Activated B cell treated with CpG ODN at 0.5 μM for 24 hours (primary cell): ENCODE measurements around the gene SPON1. TPM values are rescaled to one million over a fixed set of nuclear protein-coding genes. Genes with fewer than 3 reads are reported as not detected.

Experiments used
- ATAC-seq: fragments of 200-7000 bp; cut with Tn5 transposase; one replicate; pipeline ENCODE4 v1.10.0; 2021; ENCODE audit warnings: low read depth, mild to moderate bottlenecking, moderate library complexity
- CTCF ChIA-PET: fragments of 350-600 bp; sonication (Branson Sonifier 250); formaldehyde crosslinking; loops from one replicate; lab custom pipeline; 2021; ENCODE audit warnings: antibody characterized with exemption; lab: Charles Lee
- POLR2A ChIA-PET: fragments of 350-600 bp; sonication (Branson Sonifier 250); formaldehyde crosslinking; loops from one replicate; lab custom pipeline; 2021; ENCODE audit warnings: antibody characterized with exemption; lab: Charles Lee
- DNase-seq: peaks from one replicate; pipeline ENCODE4 v3.0.0; 2022
- H3K27ac Mint-ChIP-seq: one replicate; pipeline ENCODE4 v1.8.0; 2020; ENCODE audit warnings: mixed read lengths
- H3K27me3 Mint-ChIP-seq: one replicate; pipeline ENCODE4 v1.8.0; 2021; ENCODE audit warnings: mixed read lengths
- H3K36me3 Mint-ChIP-seq: one replicate; pipeline ENCODE4 v1.8.0; 2021; ENCODE audit warnings: low read depth, mixed read lengths
- H3K4me1 Mint-ChIP-seq: one replicate; pipeline ENCODE4 v1.8.0; 2021; ENCODE audit warnings: mixed read lengths
- H3K4me3 Mint-ChIP-seq: one replicate; pipeline ENCODE4 v1.8.0; 2020; ENCODE audit warnings: mild to moderate bottlenecking, mixed read lengths
- H3K9me3 Mint-ChIP-seq: one replicate; pipeline ENCODE4 v1.8.0; 2020; ENCODE audit warnings: mixed read lengths
- CTCF ChIP-seq: fragments of 200-600 bp; IDR thresholded peaks from one replicate; pipeline ENCODE4 v1.8.0; 2022; ENCODE audit warnings: antibody characterized with exemption, mild to moderate bottlenecking
- intact Hi-C: fragments of 100-400 bp; cut with micrococcal nuclease; formaldehyde crosslinking; loops from one replicate; pipeline ENCODE4 v1.15.1; 2024
- total RNA-seq: library from RNA; stranded (reverse); gene quantifications from 2 replicates; pipeline ENCODE4 v1.2.3, GENCODE V29; 2022

Gene SPON1
- total RNA-seq, 1 donor from 2014 or later, result not detected

GRCh38 chr11:14114269-14114668 lies 151.7 kb downstream of the SPON1 start:
- Mint-ChIP-seq H3K9me3 (no peaks in the 10 kb centered on the region), H3K27me3 (peaks cover 1% of the 10 kb centered on the region), H3K4me3 (no peak overlapping the region), H3K27ac (no peak overlapping the region), H3K4me1 (no peaks in the 10 kb centered on the region), H3K36me3 (no peaks in the 10 kb centered on the region)
- CTCF ChIA-PET, result no interaction called here
- DNase-seq, result no peak
- intact Hi-C loops, result no loop called here
- ATAC-seq, result no peak
- no peak for TF ChIP-seq CTCF
- POLR2A ChIA-PET, result no interaction called here

GRCh38 chr11:14114786-14115185 lies 152.3 kb downstream of the SPON1 start:
- no peaks in the 10 kb centered on the region for H3K4me1 Mint-ChIP-seq
- H3K27me3 Mint-ChIP-seq, result peaks cover 1% of the 10 kb centered on the region
- CTCF ChIA-PET, result no interaction called here
- no peak overlapping the region for H3K4me3 Mint-ChIP-seq
- DNase-seq, result no peak
- no peak for ATAC-seq
- no peaks in the 10 kb centered on the region for H3K9me3 Mint-ChIP-seq
- TF ChIP-seq CTCF, result no peak
- intact Hi-C loops, result no loop called here
- POLR2A ChIA-PET, result no interaction called here
- H3K27ac Mint-ChIP-seq, result no peak overlapping the region
- no peaks in the 10 kb centered on the region for H3K36me3 Mint-ChIP-seq

GRCh38 chr11:14117632-14118031 lies 155.1 kb downstream of the SPON1 start:
- ATAC-seq (no peak), DNase-seq (no peak)

GRCh38 chr11:14118072-14118471 lies 155.5 kb downstream of the SPON1 start:
- DNase-seq (no peak), ATAC-seq (no peak)
- intact Hi-C loops, result no loop called here
- Mint-ChIP-seq H3K27me3 (no peaks in the 10 kb centered on the region), H3K4me1 (no peaks in the 10 kb centered on the region), H3K27ac (no peak overlapping the region), H3K9me3 (no peaks in the 10 kb centered on the region), H3K4me3 (no peak overlapping the region), H3K36me3 (no peaks in the 10 kb centered on the region)
- TF ChIP-seq CTCF, result no peak
- CTCF ChIA-PET, result no interaction called here
- POLR2A ChIA-PET, result no interaction called here

More at GRCh38 chr11:14117632-14118031, 155.1 kb downstream of the SPON1 start:
- intact Hi-C loops, result no loop called here
- no peak for TF ChIP-seq CTCF
- ChIA-PET POLR2A (no interaction called here), CTCF (no interaction called here)
- no peak overlapping the region for H3K4me3 Mint-ChIP-seq
- no peak overlapping the region for H3K27ac Mint-ChIP-seq
- no peaks in the 10 kb centered on the region for H3K36me3 Mint-ChIP-seq
- no peaks in the 10 kb centered on the region for H3K9me3 Mint-ChIP-seq
- H3K4me1 Mint-ChIP-seq, result no peaks in the 10 kb centered on the region
- no peaks in the 10 kb centered on the region for H3K27me3 Mint-ChIP-seq

GRCh38 chr11:14119357-14119756 lies 156.8 kb downstream of the SPON1 start:
- Mint-ChIP-seq H3K36me3 (no peaks in the 10 kb centered on the region), H3K27me3 (no peaks in the 10 kb centered on the region), H3K4me3 (no peak overlapping the region), H3K4me1 (no peaks in the 10 kb centered on the region), H3K9me3 (no peaks in the 10 kb centered on the region), H3K27ac (no peak overlapping the region)
- CTCF ChIA-PET, result no interaction called here
- TF ChIP-seq CTCF, result no peak
- intact Hi-C loops, result no loop called here
- POLR2A ChIA-PET, result no interaction called here
- DNase-seq (no peak), ATAC-seq (no peak)
